TTC549 (cell line): ENCODE data around the gene CABLES2.

ENCODE experiments used
- FAIRE-seq: peaks from 2 replicates; lab custom pipeline; 2012; peaks lifted over from hg19 to GRCh38; lab: Jason Lieb, UNC

The CABLES2 gene

GRCh38 chr20:62404761-62405107 lies 2.4 kb downstream of the CABLES2 start:
- no peak for FAIRE-seq

- FAIRE-seq: no peak
These were observed 2.9 kb downstream of the CABLES2 start for GRCh38 chr20:62404112-62404665.

DNA sequence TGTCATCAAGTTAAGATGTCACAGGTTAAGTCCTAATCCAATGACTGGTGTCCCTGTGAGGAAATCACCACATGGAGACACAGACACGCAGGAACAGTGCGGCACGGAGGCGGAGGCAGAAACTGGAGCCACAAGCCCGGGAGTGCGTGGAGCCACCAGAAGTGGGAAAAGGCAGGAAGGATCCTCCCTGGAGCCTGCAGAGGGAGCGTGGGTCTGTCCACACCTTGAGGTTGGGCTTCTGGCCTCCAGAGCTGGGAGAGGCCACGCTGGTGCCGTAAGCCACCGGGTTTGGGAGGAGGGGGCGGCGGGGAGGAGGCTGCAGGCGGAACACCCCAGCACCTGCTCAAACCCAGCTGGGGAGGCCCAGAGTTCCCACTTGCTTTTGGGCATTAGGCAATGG lies 3.8 kb downstream of the CABLES2 start:
- FAIRE-seq: no peak

DNA sequence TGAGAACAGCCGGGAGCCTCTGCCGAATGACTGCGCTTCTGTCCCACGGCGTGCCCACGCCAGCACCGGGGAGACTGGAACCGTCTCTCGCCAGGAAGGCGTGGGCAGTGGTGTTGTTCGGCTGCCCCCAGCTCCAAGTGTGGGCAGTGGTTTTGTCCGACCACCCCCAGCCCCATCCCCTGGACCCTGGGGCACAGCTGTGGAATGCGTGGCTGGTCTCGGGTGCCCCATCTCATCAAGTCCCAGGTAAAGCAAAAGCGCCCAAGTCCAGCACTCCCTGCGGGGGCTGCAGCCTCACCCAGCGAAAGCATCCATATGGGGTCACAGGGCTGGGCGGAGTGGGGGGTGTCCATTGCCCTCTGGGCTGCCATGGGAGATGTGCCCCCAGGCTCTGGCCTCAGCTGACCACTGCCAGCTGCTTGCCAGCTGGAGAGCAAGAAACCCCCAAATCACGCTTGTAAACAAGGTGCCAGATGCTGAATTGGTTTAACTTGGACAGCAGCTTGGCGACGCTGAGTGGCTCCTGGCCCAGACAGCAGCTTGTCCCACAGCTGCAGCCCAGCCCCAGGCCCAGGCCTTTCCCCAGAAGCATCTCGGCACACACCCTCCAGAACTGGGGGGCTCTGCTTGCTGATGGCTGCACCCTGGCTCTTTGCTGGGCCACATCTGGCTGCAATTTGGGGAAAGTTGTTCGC lies 4.5 kb downstream of the CABLES2 start:
- FAIRE-seq: no peak

DNA sequence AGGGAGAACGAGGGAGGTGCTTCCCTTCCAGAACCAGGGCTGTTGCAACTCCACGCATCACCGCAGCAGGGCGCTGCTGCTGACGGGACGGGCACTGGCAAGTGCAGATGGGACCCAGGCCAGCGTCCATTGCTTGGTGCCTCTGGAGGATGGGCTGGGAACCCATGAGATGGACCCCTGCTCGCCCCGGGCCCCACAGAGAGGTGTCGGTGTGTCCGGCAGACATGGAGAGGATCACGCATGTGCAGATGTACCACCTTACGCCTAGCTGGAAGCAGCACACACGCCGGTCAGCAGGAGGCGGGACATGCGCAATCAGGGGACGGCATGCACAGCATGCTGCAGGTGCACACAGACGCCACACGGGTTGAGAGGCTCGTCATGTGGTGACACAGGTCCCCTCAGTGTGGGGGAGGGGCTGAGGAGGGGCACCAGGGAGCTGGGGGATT lies 5.7 kb downstream of the CABLES2 start:
- FAIRE-seq: no peak

DNA sequence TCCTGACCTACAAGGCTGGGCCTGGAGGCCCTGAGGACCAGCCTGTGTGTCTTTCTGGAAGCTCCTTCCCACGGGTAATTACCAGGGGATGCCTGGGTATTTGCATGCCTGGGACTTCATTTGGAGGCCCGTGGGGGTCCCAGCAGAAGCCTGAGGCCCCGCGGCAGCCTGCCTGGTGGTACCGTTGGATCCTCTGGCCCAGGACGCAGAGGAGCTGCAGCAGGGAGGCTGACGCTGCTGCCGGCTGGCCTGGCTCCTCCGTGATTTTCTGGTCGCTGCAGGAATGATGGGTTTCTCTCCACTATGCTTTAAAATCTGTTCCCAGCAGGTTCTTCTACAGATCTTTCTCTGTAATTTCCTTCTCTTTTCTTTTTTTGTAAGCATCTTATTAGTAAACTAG lies 6.5 kb downstream of the CABLES2 start:
- no peak for FAIRE-seq

GRCh38 chr20:62400021-62400420 lies 7.1 kb downstream of the CABLES2 start:
- FAIRE-seq: no peak

DNA sequence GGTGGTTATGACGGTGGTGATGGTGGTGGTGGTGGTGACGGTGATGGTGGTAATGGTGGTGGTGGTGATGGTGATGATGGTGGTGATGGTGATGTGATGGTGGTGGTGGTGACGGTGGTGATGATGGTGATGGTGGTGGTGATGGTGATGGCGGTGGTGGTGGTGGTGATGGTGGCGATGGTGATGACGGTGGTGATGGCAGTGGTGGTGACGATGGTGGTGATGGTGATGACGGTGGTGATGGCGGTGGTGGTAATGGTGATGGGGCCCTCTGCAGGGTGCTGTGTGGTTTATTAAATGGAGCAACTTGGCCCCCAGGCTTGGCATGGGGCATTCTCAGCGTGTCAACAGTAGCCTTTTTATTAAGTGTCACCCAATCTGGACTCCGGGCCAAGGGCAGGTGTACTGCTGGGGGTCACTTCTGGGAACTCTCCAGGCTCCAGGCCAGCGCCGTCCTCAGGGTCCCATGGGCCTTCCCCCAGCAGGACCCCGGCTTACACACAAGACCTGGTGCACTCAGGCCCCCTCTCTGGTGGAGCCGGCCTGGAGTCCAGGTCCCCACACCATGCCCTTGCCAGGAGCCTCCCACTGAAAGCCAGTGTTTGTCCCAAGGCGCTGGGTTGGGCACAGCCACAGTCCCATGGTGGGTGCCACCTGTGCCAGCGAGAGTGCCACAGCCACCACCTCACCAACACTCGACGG lies 8.8 kb downstream of the CABLES2 start:
- FAIRE-seq: no peak

DNA sequence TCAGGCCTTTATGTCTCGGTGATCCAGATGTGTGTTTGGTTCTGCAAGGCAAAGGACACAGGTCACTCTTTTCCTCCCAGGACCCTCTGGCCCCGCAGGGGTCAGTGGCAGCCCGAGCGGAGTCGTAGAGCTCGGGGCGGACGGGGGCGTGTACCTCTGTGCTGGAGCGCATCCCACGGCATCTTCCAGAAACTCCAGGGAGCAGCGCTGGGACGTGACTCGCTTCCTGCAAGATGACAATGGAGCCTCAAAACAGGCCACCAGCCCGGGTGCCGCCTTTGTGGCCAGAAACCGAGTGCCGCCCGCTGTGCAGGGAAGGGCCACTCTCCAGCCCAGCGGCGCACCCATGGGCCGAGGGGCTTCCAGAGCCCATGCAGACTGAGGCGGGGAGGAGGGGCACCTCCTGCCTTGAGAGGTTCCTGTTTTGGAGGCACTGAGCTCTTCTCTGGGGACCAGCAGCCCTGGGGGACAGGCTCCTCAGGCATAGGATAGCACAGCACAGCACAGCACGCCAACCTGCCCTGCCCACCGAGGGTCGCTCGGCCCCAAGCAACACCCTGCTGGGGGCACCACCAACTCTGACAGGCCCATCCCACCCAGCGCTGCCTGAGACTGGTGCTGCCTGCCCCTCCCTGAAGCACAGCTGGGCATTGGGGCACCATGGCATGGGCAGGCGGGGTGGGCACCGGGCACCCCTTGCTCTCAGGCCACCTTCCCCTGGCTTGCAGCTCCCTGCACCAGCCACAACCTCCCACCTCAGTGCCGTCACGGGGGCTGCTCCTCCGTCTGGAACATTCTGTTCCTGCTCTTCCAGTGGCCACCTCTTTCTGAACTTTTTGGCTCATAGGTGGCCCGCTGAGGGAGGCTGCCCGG lies 10.5 kb downstream of the CABLES2 start:
- no peak for FAIRE-seq

DNA sequence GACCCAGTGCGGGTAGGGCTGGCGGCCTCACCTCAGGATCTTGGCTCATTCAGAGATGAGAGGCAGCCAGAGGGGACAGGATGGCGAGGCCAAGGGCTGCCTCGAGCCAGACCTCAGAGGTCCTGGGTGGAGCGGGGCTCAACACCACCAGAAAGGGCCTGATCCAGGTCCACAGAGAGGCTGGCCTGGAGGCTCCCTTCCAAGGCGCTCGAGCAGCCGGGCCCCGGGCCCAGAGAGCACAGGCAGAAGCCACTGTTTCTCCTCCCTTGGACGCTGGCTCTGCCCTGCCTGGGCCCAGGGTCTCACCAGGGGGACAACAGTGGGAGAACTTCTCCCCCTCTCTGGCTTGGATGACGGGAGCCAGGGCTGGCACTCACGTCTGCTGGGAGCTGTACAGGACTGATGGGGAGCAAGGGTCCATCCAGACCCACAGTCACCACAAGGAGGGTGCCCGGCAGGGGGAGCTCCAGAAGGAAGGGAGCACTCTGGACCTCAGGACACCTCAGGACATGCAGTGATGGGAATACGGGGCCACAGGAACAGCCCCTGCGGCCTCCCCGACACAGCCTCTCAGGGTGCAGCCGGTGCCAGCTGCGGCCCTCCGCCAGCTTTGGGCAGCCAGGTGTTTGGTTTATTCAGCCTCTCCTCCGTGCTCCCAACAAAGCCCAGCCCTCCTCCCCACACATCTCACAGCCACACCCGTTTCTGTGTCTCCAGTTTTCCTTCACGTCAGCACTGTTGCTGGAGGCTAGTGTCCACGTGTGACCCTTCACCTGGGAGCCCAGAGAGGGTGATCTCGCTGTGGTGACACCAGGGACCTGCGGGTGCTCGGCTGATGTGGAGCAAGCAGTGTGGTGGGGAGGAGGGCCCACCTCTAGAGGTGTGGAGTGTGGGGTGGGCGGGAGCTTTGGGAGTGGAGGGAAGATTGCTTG lies 11.5 kb downstream of the CABLES2 start:
- FAIRE-seq: no peak

GRCh38 chr20:62394248-62395245 lies 12.5 kb downstream of the CABLES2 start:
- FAIRE-seq: no peak

- no peak for FAIRE-seq
These were observed 13.3 kb downstream of the CABLES2 start for GRCh38 chr20:62393830-62394229.

GRCh38 chr20:62393335-62393665 lies 13.8 kb downstream of the CABLES2 start:
- no peak for FAIRE-seq

GRCh38 chr20:62392621-62393334 lies 14.3 kb downstream of the CABLES2 start:
- no peak for FAIRE-seq

DNA sequence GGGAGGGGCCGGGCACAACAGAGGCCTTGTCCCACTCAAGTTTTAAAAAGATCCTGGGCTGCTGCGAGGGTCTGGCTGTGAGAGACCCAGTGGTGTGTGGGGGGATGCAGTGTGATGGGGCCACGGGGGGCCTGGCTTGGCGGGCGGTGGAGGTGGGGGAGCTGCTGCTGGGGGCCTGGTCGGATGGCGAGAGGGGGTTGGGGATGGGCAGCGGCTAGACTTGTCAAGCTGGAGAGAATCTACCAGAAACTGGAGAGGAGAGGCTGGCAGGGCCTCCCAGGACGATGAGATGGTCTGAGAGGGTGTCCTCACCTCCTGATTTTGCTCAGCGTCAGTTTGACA lies 15.0 kb downstream of the CABLES2 start:
- no peak for FAIRE-seq

GRCh38 chr20:62391165-62392076 lies 15.7 kb downstream of the CABLES2 start:
- no peak for FAIRE-seq

- no peak for FAIRE-seq
These were observed 16.5 kb downstream of the CABLES2 start for GRCh38 chr20:62390317-62391164.

DNA sequence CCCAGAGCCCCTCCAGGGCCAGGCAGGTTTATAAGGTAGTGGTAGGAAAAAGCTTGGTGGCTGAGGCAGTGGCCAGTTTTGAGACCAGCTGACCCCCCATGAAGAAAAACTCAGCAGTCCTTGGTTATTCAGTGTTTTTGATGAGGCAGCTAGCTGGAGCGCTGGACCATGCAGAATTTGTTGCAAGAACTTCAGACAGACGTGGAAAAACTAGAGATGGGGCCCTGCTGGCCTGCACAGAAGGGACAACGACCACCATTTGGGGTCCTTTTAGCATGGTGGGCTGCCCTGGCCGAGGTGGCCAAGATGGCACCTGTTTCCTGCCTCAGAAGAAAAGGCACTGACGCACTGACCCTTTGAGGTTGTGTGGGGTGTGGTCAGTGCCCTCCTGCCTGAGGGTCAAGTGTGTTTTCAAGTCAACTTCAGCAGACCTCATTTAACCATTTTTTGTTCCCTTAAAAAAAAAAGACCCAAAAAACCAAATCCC lies 17.4 kb downstream of the CABLES2 start:
- no peak for FAIRE-seq
